Mononuclear cell (primary cell): Measurements from ENCODE around the gene INSYN1. TPM values are rescaled to one million over a fixed set of nuclear protein-coding genes. Genes with fewer than 3 reads are reported as not detected.
"Not testable (repeated sequence)": the region's sequence is repeated elsewhere in the genome, so short reads cannot be mapped to it uniquely, and the experiment has no call there.

ENCODE experiments used
- H3K27me3 ChIP-seq: 2 replicates; pipeline ENCODE4 v1.6.0; 2011; ENCODE audit warnings: low read length, control low read depth; ENCODE audit not compliant: insufficient read depth
- H3K4me1 ChIP-seq: 2 replicates; pipeline ENCODE4 v1.5.1; 2011; ENCODE audit warnings: mild to moderate bottlenecking, low read length, control low read depth; ENCODE audit not compliant: insufficient read depth
- H3K4me3 ChIP-seq: 2 replicates; pipeline ENCODE4 v1.5.1; 2011; ENCODE audit warnings: mild to moderate bottlenecking, low read length, moderate library complexity
- H3K9me3 ChIP-seq: 2 replicates; pipeline ENCODE4 v1.5.1; 2011; ENCODE audit warnings: low read depth, mild to moderate bottlenecking, control low read depth, low read length
- total RNA-seq: library from RNA; depleted of rRNA; stranded (reverse); fragments of >200 nt; gene quantifications from one replicate; pipeline ENCODE4 v1.2.3, GENCODE V29; 2012

INSYN1 gene
- total RNA-seq, 1 donor: not detected

- no peak overlapping the region for H3K4me3 ChIP-seq
- no peaks in the 10 kb centered on the region for H3K9me3 ChIP-seq
- H3K27me3 ChIP-seq: no peaks in the 10 kb centered on the region
- H3K4me1 ChIP-seq: no peaks in the 10 kb centered on the region
Observed at GRCh38 chr15:73718694-73719093, 34.5 kb downstream of the INSYN1 start.

- Histone ChIP-seq H3K9me3 (no peaks in the 10 kb centered on the region), H3K4me3 (no peak overlapping the region), H3K27me3 (no peaks in the 10 kb centered on the region), H3K4me1 (no peaks in the 10 kb centered on the region)
Observed at GRCh38 chr15:73717802-73718201, 35.3 kb downstream of the INSYN1 start.

- H3K27me3 ChIP-seq: no peaks in the 10 kb centered on the region
- no peaks in the 10 kb centered on the region for H3K9me3 ChIP-seq
- H3K4me3 ChIP-seq: no peak overlapping the region
- H3K4me1 ChIP-seq: no peaks in the 10 kb centered on the region
Observed at GRCh38 chr15:73717206-73717605, 35.9 kb downstream of the INSYN1 start.

- Histone ChIP-seq H3K27me3 (no peaks in the 10 kb centered on the region), H3K4me1 (peaks cover 3% of the 10 kb centered on the region), H3K4me3 (no peak overlapping the region), H3K9me3 (no peaks in the 10 kb centered on the region)
Observed at GRCh38 chr15:73716417-73716816, 36.7 kb downstream of the INSYN1 start.

GRCh38 chr15:73715417-73715816, 37.7 kb downstream of the INSYN1 start:
- H3K4me1 ChIP-seq: peaks cover 8% of the 10 kb centered on the region
- H3K27me3 ChIP-seq: no peaks in the 10 kb centered on the region
- H3K4me3 ChIP-seq: no peak overlapping the region
- H3K9me3 ChIP-seq: no peaks in the 10 kb centered on the region

- no peaks in the 10 kb centered on the region for H3K27me3 ChIP-seq
- no peaks in the 10 kb centered on the region for H3K9me3 ChIP-seq
- H3K4me3 ChIP-seq: no peak overlapping the region
- peaks cover 8% of the 10 kb centered on the region for H3K4me1 ChIP-seq
Observed at GRCh38 chr15:73714695-73715301, 38.4 kb downstream of the INSYN1 start.

- no peaks in the 10 kb centered on the region for H3K27me3 ChIP-seq
- H3K4me3 ChIP-seq: no peak overlapping the region
- H3K9me3 ChIP-seq: no peaks in the 10 kb centered on the region
- peaks cover 8% of the 10 kb centered on the region for H3K4me1 ChIP-seq
Observed at GRCh38 chr15:73712107-73712506, 41.0 kb downstream of the INSYN1 start.

GRCh38 chr15:73711526-73711925, 41.6 kb downstream of the INSYN1 start:
- H3K9me3 ChIP-seq: no peaks in the 10 kb centered on the region
- no peaks in the 10 kb centered on the region for H3K27me3 ChIP-seq
- no peak overlapping the region for H3K4me3 ChIP-seq
- peaks cover 8% of the 10 kb centered on the region for H3K4me1 ChIP-seq

- H3K4me3 ChIP-seq: no peak overlapping the region
- no peaks in the 10 kb centered on the region for H3K9me3 ChIP-seq
- no peaks in the 10 kb centered on the region for H3K27me3 ChIP-seq
- H3K4me1 ChIP-seq: peaks cover 8% of the 10 kb centered on the region
Observed at GRCh38 chr15:73710321-73710720, 42.8 kb downstream of the INSYN1 start.

- Histone ChIP-seq H3K27me3 (no peaks in the 10 kb centered on the region), H3K4me1 (peaks cover 8% of the 10 kb centered on the region), H3K9me3 (no peaks in the 10 kb centered on the region), H3K4me3 (no peak overlapping the region)
Observed at GRCh38 chr15:73709686-73710085, 43.5 kb downstream of the INSYN1 start.

- Histone ChIP-seq H3K4me3 (no peak overlapping the region), H3K4me1 (peaks cover 8% of the 10 kb centered on the region), H3K9me3 (no peaks in the 10 kb centered on the region), H3K27me3 (no peaks in the 10 kb centered on the region)
Observed at GRCh38 chr15:73709241-73709640, 43.9 kb downstream of the INSYN1 start.

GRCh38 chr15:73708691-73709090, 44.5 kb downstream of the INSYN1 start:
- H3K4me1 ChIP-seq: peaks cover 8% of the 10 kb centered on the region
- no peak overlapping the region for H3K4me3 ChIP-seq
- no peaks in the 10 kb centered on the region for H3K27me3 ChIP-seq
- H3K9me3 ChIP-seq: no peaks in the 10 kb centered on the region

GRCh38 chr15:73704869-73705645, 48.1 kb downstream of the INSYN1 start:
- Histone ChIP-seq H3K27me3 (no peaks in the 10 kb centered on the region), H3K9me3 (no peaks in the 10 kb centered on the region), H3K4me3 (no peak overlapping the region), H3K4me1 (no peaks in the 10 kb centered on the region)

- not testable (repeated sequence) for H3K27me3 ChIP-seq, H3K4me1 ChIP-seq, H3K9me3 ChIP-seq, H3K4me3 ChIP-seq
Observed at GRCh38 chr15:73704142-73704868, 48.8 kb downstream of the INSYN1 start.

- H3K9me3 ChIP-seq, H3K27me3 ChIP-seq, H3K4me1 ChIP-seq, H3K4me3 ChIP-seq: not testable (repeated sequence)
Observed at GRCh38 chr15:73703601-73704000, 49.5 kb downstream of the INSYN1 start.
